Activated T-helper 1 cell treated with anti-CD3 and anti-CD28 coated beads, Interleukin-12 subunit alpha, Interleukin-12 subunit beta, Interleukin-2, Interleukin-4 antibody, amounts not matched to agents 30 ng/mL and 10 ng/mL and 1 ng/mL, durations not matched to agents 14 hours and 24 hours and 36 hours (primary cell): ENCODE measurements around the gene MAG. TPM values are rescaled to one million over a fixed set of nuclear protein-coding genes. Genes with fewer than 3 reads are reported as not detected.
"Not testable (repeated sequence)": the region's sequence is repeated elsewhere in the genome, so short reads cannot be mapped to it uniquely, and the experiment has no call there.

ENCODE experiments used
- DNase-seq: peaks from one replicate; pipeline ENCODE4 v3.0.0; 2021; ENCODE audit warnings: low spot score
- H3K27ac Mint-ChIP-seq: one replicate; pipeline ENCODE4 v1.8.0; 2021; ENCODE audit warnings: mild to moderate bottlenecking, mixed read lengths
- H3K27me3 Mint-ChIP-seq: one replicate; pipeline ENCODE4 v1.8.0; 2022; ENCODE audit warnings: mild to moderate bottlenecking, moderate library complexity, mixed read lengths; ENCODE audit not compliant: insufficient read depth
- H3K36me3 Mint-ChIP-seq: one replicate; pipeline ENCODE4 v1.8.0; 2021; ENCODE audit warnings: low read depth, mixed read lengths
- H3K4me1 Mint-ChIP-seq: one replicate; pipeline ENCODE4 v1.8.0; 2021; ENCODE audit warnings: low read depth, mixed read lengths
- H3K4me3 Mint-ChIP-seq: one replicate; pipeline ENCODE4 v1.8.0; 2021; ENCODE audit warnings: mild to moderate bottlenecking, moderate library complexity, mixed read lengths
- H3K9me3 Mint-ChIP-seq: one replicate; pipeline ENCODE4 v1.8.0; 2021; ENCODE audit warnings: mixed read lengths
- intact Hi-C: fragments of 100-400 bp; cut with micrococcal nuclease; formaldehyde crosslinking; loops from one replicate; pipeline ENCODE4 v1.15.1; 2024
- total RNA-seq: library from RNA; stranded (reverse); gene quantifications from 2 replicates; pipeline ENCODE4 v1.2.3, GENCODE V29; 2022

Gene MAG
- total RNA-seq, 1 donor from 2014 or later, result not detected

DNA sequence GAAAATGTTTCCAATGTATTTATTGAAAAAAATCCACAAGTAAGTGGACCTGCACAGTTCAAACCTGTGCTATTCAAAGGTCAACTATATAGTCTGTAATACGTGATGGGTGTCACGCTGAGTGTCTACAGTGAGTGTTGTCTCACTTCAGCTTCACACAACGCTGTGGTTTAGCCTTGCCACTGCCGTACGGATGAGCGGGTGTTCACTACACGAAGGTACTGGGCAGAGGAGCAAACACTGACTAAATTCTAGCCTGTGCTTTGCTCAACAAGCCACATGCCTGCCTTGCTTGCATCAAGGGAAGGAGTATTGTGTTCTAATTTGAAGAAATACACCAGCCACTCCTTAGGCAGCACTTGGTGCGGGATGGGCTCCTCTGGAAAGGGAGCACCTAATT, 62.9 kb downstream of the MAG start:
- H3K36me3 Mint-ChIP-seq, result no peaks in the 10 kb centered on the region
- H3K27ac Mint-ChIP-seq, result no peak overlapping the region
- H3K4me1 Mint-ChIP-seq, result peaks cover 19% of the 10 kb centered on the region
- intact Hi-C loops, result no loop called here
- no peaks in the 10 kb centered on the region for H3K9me3 Mint-ChIP-seq
- peaks cover 2% of the 10 kb centered on the region for H3K27me3 Mint-ChIP-seq
- no peak for DNase-seq
- H3K4me3 Mint-ChIP-seq, result no peak overlapping the region

DNA sequence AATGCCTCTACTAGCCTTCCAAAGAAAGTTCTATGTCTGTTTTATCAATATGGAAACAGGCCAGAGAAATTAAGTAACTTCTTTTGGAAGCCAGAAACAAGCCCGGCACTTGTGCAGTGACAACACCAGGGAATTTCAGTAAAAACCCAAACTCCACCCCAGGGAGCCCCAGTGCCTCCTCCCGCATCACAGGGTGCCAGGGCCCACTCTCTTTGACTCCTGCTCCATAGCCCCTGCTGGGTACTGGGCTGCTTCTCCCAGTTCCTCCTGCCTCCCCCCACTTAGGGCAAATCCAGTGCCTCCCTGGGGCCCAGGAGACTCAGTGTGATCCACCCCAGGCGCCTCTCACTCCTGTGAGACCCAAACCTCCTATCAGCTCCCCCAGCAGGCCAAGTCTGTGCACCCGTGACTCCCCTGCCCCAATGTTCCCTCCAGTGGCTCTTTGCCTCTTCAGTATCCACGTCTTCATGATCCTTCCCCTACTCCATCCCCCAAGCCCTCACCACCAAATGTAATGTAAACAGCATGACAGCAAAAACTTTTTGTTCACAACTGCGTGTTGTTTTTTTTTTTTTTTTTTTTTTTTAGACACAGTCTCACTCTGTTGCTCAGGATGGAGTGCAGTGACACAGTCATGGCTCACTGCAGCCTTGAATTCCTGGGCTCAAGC, 64.0 kb downstream of the MAG start:
- Mint-ChIP-seq H3K4me3 (no peak overlapping the region), H3K9me3 (no peaks in the 10 kb centered on the region), H3K4me1 (peaks cover 19% of the 10 kb centered on the region), H3K27ac (no peak overlapping the region), H3K36me3 (no peaks in the 10 kb centered on the region), H3K27me3 (peaks cover under 1% of the 10 kb centered on the region)
- intact Hi-C loops, result no loop called here
- no peak for DNase-seq

DNA sequence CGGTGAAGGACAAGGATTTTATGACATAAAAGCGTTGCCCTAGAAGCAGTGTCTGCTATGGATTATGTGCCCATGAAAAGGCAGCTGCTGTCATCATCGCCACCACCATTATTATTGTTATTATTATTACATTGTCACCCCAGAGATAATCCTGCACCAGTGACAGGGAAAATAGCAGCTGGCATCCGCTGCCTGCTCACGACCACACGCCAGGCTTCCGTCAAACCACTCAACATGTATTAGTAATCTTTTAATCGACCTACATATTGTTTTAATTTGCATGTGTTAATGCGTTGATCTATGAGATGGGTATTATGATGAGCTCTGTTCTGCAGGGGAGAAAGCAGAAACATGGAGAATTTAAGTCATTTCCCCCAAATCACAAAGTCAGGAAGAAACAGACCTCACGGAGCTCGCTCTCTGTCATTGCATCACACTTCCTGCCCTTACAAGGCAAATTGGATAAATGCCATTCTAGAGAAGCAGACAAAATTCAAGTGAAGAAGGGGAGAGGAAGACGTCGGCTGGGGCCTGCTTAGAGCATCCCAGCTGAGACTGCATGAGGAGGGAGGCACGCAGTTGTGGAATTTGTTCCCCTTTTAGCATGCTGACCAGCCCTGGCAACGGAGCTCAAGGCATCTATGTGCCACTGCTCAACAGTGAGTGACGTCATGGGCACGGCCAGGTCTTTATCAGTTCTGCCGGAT, 66.1 kb downstream of the MAG start, which contains the start of gene FFAR3:
Gene FFAR3, plus strand, starts transcription at position 594 of the 707 bp plus-strand sequence. CDS start 431 bp downstream, outside the sequence.
- H3K4me3 Mint-ChIP-seq, result no peak within 1 kb of the TSS
- no peaks in the 10 kb centered on the region for H3K9me3 Mint-ChIP-seq
- intact Hi-C loops, result no loop called here
- H3K27me3 Mint-ChIP-seq, result peaks cover 8% of the 10 kb centered on the region
- H3K27ac Mint-ChIP-seq, result no peak within 1 kb of the TSS
- no peaks in the 10 kb centered on the region for H3K36me3 Mint-ChIP-seq
- H3K4me1 Mint-ChIP-seq, result peaks cover 13% of the 10 kb centered on the region
- DNase-seq, result no peak

DNA sequence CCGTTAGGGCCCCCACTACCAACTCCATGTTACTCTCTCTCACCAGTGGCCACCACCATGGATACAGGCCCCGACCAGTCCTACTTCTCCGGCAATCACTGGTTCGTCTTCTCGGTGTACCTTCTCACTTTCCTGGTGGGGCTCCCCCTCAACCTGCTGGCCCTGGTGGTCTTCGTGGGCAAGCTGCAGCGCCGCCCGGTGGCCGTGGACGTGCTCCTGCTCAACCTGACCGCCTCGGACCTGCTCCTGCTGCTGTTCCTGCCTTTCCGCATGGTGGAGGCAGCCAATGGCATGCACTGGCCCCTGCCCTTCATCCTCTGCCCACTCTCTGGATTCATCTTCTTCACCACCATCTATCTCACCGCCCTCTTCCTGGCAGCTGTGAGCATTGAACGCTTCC, 66.9 kb downstream of the MAG start:
- H3K9me3 Mint-ChIP-seq, H3K36me3 Mint-ChIP-seq, DNase-seq, intact Hi-C loops, H3K27ac Mint-ChIP-seq, H3K4me3 Mint-ChIP-seq, H3K27me3 Mint-ChIP-seq: not testable (repeated sequence)
- H3K4me1 Mint-ChIP-seq, result peaks cover 13% of the 10 kb centered on the region

DNA sequence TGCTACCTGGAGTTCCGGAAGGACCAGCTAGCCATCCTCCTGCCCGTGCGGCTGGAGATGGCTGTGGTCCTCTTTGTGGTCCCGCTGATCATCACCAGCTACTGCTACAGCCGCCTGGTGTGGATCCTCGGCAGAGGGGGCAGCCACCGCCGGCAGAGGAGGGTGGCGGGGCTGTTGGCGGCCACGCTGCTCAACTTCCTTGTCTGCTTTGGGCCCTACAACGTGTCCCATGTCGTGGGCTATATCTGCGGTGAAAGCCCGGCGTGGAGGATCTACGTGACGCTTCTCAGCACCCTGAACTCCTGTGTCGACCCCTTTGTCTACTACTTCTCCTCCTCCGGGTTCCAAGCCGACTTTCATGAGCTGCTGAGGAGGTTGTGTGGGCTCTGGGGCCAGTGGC, 67.4 kb downstream of the MAG start:
- H3K4me1 Mint-ChIP-seq, result peaks cover 13% of the 10 kb centered on the region
- H3K4me3 Mint-ChIP-seq, H3K9me3 Mint-ChIP-seq, H3K27me3 Mint-ChIP-seq, H3K27ac Mint-ChIP-seq, DNase-seq, H3K36me3 Mint-ChIP-seq, intact Hi-C loops: not testable (repeated sequence)

DNA sequence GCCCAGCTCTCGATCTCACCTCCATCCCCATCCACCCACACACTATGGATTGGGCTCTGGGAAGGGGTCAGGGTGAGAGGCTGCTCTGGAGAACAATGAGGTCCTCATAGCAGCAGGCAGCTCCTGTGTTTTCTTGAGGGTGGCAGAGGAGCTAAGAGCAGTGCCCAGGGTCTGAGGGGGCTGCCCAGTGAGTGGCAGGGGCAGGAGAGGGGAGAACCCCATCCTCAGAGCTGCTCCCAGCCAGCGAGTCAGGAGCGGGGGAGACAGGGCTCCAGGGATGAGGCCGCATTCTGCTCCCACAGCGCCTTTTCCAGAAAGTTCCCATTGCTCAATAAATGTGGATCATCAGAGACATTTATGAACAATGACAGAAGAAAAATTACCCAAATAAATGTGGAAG, 68.1 kb downstream of the MAG start:
- not testable (repeated sequence) for H3K9me3 Mint-ChIP-seq

DNA sequence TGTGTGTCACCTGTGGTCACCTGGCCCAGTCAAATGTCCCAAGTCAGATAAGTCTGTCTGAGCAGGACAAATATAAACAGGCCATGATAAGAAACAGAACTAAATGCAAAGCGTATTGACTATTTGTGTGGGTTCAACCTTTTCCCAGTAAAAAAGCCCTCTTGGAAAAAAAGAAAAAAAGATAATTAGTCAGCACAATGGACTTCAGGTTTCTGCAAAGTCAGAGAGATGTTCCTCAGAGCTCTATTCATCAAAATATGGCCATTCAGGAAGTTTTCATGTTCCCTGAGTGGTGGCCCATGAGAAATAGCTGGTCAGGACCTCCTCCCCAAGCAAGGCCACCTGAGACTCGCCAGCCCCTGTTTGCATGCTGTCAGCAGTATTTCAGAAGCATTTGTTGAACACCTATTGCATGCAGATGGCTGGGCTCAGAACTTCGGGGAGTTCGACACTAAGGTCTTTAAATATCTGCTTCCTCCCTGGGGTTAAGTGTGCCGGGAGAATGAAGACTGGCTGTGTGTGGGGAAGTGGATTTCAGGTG, 69.0 kb downstream of the MAG start:
- no peaks in the 10 kb centered on the region for H3K36me3 Mint-ChIP-seq

More for the DNA sequence above, 68.1 kb downstream of the MAG start:
- H3K4me3 Mint-ChIP-seq, H3K27me3 Mint-ChIP-seq, H3K27ac Mint-ChIP-seq, H3K36me3 Mint-ChIP-seq, DNase-seq, intact Hi-C loops: not testable (repeated sequence)
- peaks cover 13% of the 10 kb centered on the region for H3K4me1 Mint-ChIP-seq

DNA sequence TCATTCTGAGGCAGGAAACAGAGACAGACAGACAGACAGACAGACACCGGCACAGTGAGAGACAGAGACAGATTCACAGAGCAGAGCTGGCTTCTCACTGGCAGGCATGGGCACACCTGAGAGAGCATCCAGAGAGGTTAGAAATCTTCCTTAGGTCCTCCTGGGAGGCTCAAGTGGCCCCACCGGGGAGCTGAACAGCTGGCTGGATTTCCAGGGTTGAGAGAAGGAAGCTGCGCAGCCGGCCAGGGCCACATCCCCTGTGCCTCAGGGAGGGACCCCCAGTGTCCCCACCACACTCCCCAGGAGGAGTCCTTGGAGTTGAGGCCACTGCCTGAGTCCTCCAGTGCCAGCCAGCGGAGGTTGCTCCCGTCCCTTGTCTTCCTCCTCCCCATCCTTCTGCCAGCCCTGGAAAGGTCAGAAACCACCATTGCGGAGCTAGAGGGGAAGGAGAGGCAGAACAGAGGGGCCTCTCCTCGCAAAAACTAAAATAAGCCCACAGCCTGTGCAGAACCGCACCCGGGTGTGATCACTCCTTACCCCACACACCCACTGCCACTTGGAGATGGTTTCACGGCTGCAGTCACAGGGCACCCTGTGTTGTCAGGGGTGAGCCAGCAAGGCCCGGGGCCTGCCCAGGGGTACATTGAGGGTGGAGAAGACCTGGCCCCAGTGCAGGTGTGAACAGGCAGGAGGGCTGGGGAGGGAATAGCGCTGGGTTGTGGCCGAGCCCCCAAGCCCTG, 70.5 kb downstream of the MAG start:
- Mint-ChIP-seq H3K27ac (no peak overlapping the region), H3K9me3 (no peaks in the 10 kb centered on the region), H3K4me3 (no peak overlapping the region), H3K27me3 (peaks cover 24% of the 10 kb centered on the region), H3K4me1 (peaks cover 11% of the 10 kb centered on the region), H3K36me3 (no peaks in the 10 kb centered on the region)
- intact Hi-C loops, result no loop called here
- no peak for DNase-seq

More for the DNA sequence above, 69.0 kb downstream of the MAG start:
- intact Hi-C loops, result no loop called here
- H3K4me3 Mint-ChIP-seq, result no peak overlapping the region
- DNase-seq, result no peak
- H3K27ac Mint-ChIP-seq, result no peak overlapping the region
- H3K4me1 Mint-ChIP-seq, result peaks cover 13% of the 10 kb centered on the region
- peaks cover 10% of the 10 kb centered on the region for H3K27me3 Mint-ChIP-seq
- H3K9me3 Mint-ChIP-seq, result no peaks in the 10 kb centered on the region

DNA sequence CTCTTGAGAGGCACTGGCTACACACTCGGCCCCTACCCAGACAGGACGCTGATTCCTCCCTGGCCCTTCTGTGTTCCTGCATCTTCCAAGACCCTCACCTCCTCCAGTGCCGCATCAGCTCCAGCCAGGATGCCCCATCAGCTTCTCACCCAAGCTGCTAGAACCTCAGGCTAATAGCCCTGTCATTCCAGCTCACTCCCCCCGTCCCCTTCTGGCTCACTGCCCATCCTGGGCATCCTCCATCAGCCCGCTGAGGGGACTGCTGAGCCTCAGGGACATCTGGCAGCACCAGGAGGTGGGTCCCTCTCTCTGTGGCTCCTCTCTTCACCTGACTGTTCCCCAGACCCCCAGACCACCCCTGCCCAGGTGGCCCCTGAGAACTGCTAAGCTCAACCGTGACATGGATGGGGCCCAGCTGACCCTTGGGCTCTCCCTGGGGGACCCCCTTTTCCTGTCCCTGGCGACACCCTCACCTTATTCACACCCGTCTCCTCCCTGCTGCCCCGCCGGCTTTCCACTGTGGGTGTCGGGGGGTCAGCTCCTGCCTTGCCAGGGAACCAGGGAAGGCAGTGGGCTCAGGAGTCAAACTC, 71.1 kb downstream of the MAG start:
- H3K27me3 Mint-ChIP-seq, result peaks cover 26% of the 10 kb centered on the region
- intact Hi-C loops, result no loop called here
- no peak overlapping the region for H3K27ac Mint-ChIP-seq
- DNase-seq, result no peak
- no peaks in the 10 kb centered on the region for H3K36me3 Mint-ChIP-seq
- no peak overlapping the region for H3K4me3 Mint-ChIP-seq
- H3K4me1 Mint-ChIP-seq, result peaks cover 4% of the 10 kb centered on the region
- H3K9me3 Mint-ChIP-seq, result no peaks in the 10 kb centered on the region

Other genes starting within 250 kb of the MAG start
- gene FXYD3, start 176.3 kb upstream of the MAG start, total RNA-seq, result not detected in 2 replicates
- not detected in 2 replicates for gene LGI4, start 157.1 kb upstream of the MAG start, total RNA-seq
- not detected in 2 replicates for gene FXYD1, start 153.3 kb upstream of the MAG start, total RNA-seq
- gene FXYD7, start 148.9 kb upstream of the MAG start, total RNA-seq, result 0.39 TPM in 1 of 2 replicates, not detected in the other
- gene FXYD5, start 137.4 kb upstream of the MAG start, total RNA-seq, result 299 and 309 TPM in 2 replicates
- not detected in 2 replicates for gene FAM187B, start 63.4 kb upstream of the MAG start, total RNA-seq
- 2.7 and 4.0 TPM in 2 replicates for gene LSR, start 43.2 kb upstream of the MAG start, total RNA-seq
- gene USF2, start 23.2 kb upstream of the MAG start, total RNA-seq, result 156 and 164 TPM in 2 replicates
- gene HAMP, start 9.6 kb upstream of the MAG start, total RNA-seq, result 0.57 and 0.96 TPM in 2 replicates
- 4.7 and 5.1 TPM in 2 replicates for gene CD22, start 37.0 kb downstream of the MAG start, total RNA-seq
- gene FFAR1, start 55.7 kb downstream of the MAG start, total RNA-seq, result 0.12 and 0.18 TPM in 2 replicates
- 0.20 and 0.36 TPM in 2 replicates for gene FFAR3, start 66.3 kb downstream of the MAG start, total RNA-seq
- gene GPR42, start 78.9 kb downstream of the MAG start, total RNA-seq, result 0.20 TPM in 1 of 2 replicates, not detected in the other
- not detected in 2 replicates for gene FFAR2, start 156.1 kb downstream of the MAG start, total RNA-seq
- gene KRTDAP, start 198.3 kb downstream of the MAG start, total RNA-seq, result not detected in 2 replicates
- not detected in 2 replicates for gene DMKN, start 221.5 kb downstream of the MAG start, total RNA-seq
- gene SBSN, start 236.2 kb downstream of the MAG start, total RNA-seq, result not detected in 2 replicates
- not detected in 2 replicates for gene GAPDHS, start 241.3 kb downstream of the MAG start, total RNA-seq